Stimulated activated memory B cell treated with anti-CD40 and anti-IgM and Interleukin-4, amounts not matched to agents 10 μg/mL and 1 μg/mL and 100 μg/mL, for 72 hours (primary cell): ENCODE data around the gene CCL5.

Experiments
- ATAC-seq: fragments of 150-1000 bp; cut with Tn5 transposase; 2 replicates; pipeline ENCODE4 v1.10.0; 2021
- H3K27ac Mint-ChIP-seq: one replicate; pipeline ENCODE4 v1.8.0; 2022; ENCODE audit warnings: mild to moderate bottlenecking, mixed read lengths
- H3K27me3 Mint-ChIP-seq: one replicate; pipeline ENCODE4 v1.8.0; 2022; ENCODE audit warnings: mixed read lengths
- H3K36me3 Mint-ChIP-seq: one replicate; pipeline ENCODE4 v1.8.0; 2022; ENCODE audit warnings: mixed read lengths
- H3K4me1 Mint-ChIP-seq: one replicate; pipeline ENCODE4 v1.8.0; 2022; ENCODE audit warnings: mixed read lengths
- H3K4me3 Mint-ChIP-seq: one replicate; pipeline ENCODE4 v1.8.0; 2022; ENCODE audit warnings: mild to moderate bottlenecking, moderate library complexity, mixed read lengths
- H3K9me3 Mint-ChIP-seq: one replicate; pipeline ENCODE4 v1.8.0; 2022; ENCODE audit warnings: mixed read lengths

Gene CCL5

GRCh38 chr17:35889818-35890773 is 9.9 kb upstream of the CCL5 start:
- Mint-ChIP-seq H3K4me1 (no peaks in the 10 kb centered on the region), H3K4me3 (no peak overlapping the region), H3K36me3 (no peaks in the 10 kb centered on the region), H3K27ac (no peak overlapping the region), H3K9me3 (no peaks in the 10 kb centered on the region), H3K27me3 (no peaks in the 10 kb centered on the region)
- no peak for ATAC-seq

- H3K9me3 Mint-ChIP-seq = no peaks in the 10 kb centered on the region
- ATAC-seq = no peak
- H3K4me1 Mint-ChIP-seq = no peaks in the 10 kb centered on the region
- no peaks in the 10 kb centered on the region for H3K36me3 Mint-ChIP-seq
- no peaks in the 10 kb centered on the region for H3K27me3 Mint-ChIP-seq
- no peak overlapping the region for H3K4me3 Mint-ChIP-seq
- no peak overlapping the region for H3K27ac Mint-ChIP-seq
Observed at GRCh38 chr17:35889241-35889640, 9.1 kb upstream of the CCL5 start.

GRCh38 chr17:35878361-35878760 is 1.8 kb downstream of the CCL5 start:
- H3K27ac Mint-ChIP-seq = no peak overlapping the region
- peaks cover 24% of the 10 kb centered on the region for H3K4me1 Mint-ChIP-seq
- H3K4me3 Mint-ChIP-seq = no peak overlapping the region
- no peaks in the 10 kb centered on the region for H3K9me3 Mint-ChIP-seq
- no peak for ATAC-seq
- no peaks in the 10 kb centered on the region for H3K36me3 Mint-ChIP-seq
- no peaks in the 10 kb centered on the region for H3K27me3 Mint-ChIP-seq

GRCh38 chr17:35877345-35878029 is 2.7 kb downstream of the CCL5 start:
- peaks cover 24% of the 10 kb centered on the region for H3K4me1 Mint-ChIP-seq
- ATAC-seq = no peak
- H3K27ac Mint-ChIP-seq = no peak overlapping the region
- H3K27me3 Mint-ChIP-seq = no peaks in the 10 kb centered on the region
- H3K9me3 Mint-ChIP-seq = no peaks in the 10 kb centered on the region
- no peaks in the 10 kb centered on the region for H3K36me3 Mint-ChIP-seq
- H3K4me3 Mint-ChIP-seq = no peak overlapping the region

- Mint-ChIP-seq H3K4me1 (peaks cover 24% of the 10 kb centered on the region), H3K4me3 (no peak overlapping the region), H3K27me3 (no peaks in the 10 kb centered on the region), H3K27ac (no peak overlapping the region), H3K9me3 (no peaks in the 10 kb centered on the region), H3K36me3 (no peaks in the 10 kb centered on the region)
- ATAC-seq = no peak
Observed at GRCh38 chr17:35876534-35876933, 3.6 kb downstream of the CCL5 start.

- no peak overlapping the region for H3K4me3 Mint-ChIP-seq
- no peak for ATAC-seq
- no peaks in the 10 kb centered on the region for H3K36me3 Mint-ChIP-seq
- peak overlapping the region; percentile 3 for H3K27ac Mint-ChIP-seq
- no peaks in the 10 kb centered on the region for H3K27me3 Mint-ChIP-seq
- peaks cover 20% of the 10 kb centered on the region for H3K4me1 Mint-ChIP-seq
- H3K9me3 Mint-ChIP-seq = no peaks in the 10 kb centered on the region
Observed at GRCh38 chr17:35875800-35876139, 4.4 kb downstream of the CCL5 start.

- H3K4me1 Mint-ChIP-seq = peaks cover 15% of the 10 kb centered on the region
- H3K27me3 Mint-ChIP-seq = no peaks in the 10 kb centered on the region
- H3K9me3 Mint-ChIP-seq = no peaks in the 10 kb centered on the region
- H3K36me3 Mint-ChIP-seq = no peaks in the 10 kb centered on the region
- peak overlapping the region; percentile 3 for H3K27ac Mint-ChIP-seq
- no peak for ATAC-seq
- H3K4me3 Mint-ChIP-seq = no peak overlapping the region
Observed at GRCh38 chr17:35875072-35875799, 4.9 kb downstream of the CCL5 start.

- Mint-ChIP-seq H3K4me1 (peaks cover 7% of the 10 kb centered on the region), H3K9me3 (no peaks in the 10 kb centered on the region), H3K4me3 (no peak overlapping the region), H3K27me3 (no peaks in the 10 kb centered on the region), H3K27ac (no peak overlapping the region), H3K36me3 (no peaks in the 10 kb centered on the region)
- no peak for ATAC-seq
Observed at GRCh38 chr17:35872196-35872980, 7.8 kb downstream of the CCL5 start.

GRCh38 chr17:35870906-35871819 is 9.0 kb downstream of the CCL5 start:
- Mint-ChIP-seq H3K27me3 (no peaks in the 10 kb centered on the region), H3K9me3 (no peaks in the 10 kb centered on the region), H3K36me3 (no peaks in the 10 kb centered on the region), H3K4me1 (peaks cover 7% of the 10 kb centered on the region), H3K27ac (no peak overlapping the region), H3K4me3 (no peak overlapping the region)
- ATAC-seq = no peak

- H3K27ac Mint-ChIP-seq = no peak within 1 kb of the TSS
- no peaks in the 10 kb centered on the region for H3K27me3 Mint-ChIP-seq
- H3K4me3 Mint-ChIP-seq = no peak within 1 kb of the TSS
- H3K4me1 Mint-ChIP-seq = no peaks in the 10 kb centered on the region
- H3K9me3 Mint-ChIP-seq = no peaks in the 10 kb centered on the region
- H3K36me3 Mint-ChIP-seq = no peaks in the 10 kb centered on the region
- ATAC-seq = no peak
Observed at GRCh38 chr17:35868737-35869136, 11.4 kb downstream of the CCL5 start, which contains the start of gene HEATR9. HEATR9 (minus strand) TSS chr17:35868891; CDS start chr17:35868742, 149 bp downstream.

GRCh38 chr17:35867574-35867973 is 12.6 kb downstream of the CCL5 start:
- Mint-ChIP-seq H3K4me1 (no peaks in the 10 kb centered on the region), H3K9me3 (no peaks in the 10 kb centered on the region), H3K27ac (no peak overlapping the region), H3K4me3 (no peak overlapping the region), H3K27me3 (no peaks in the 10 kb centered on the region), H3K36me3 (peaks cover 8% of the 10 kb centered on the region)
- no peak for ATAC-seq

- H3K4me3 Mint-ChIP-seq = no peak overlapping the region
- peaks cover 8% of the 10 kb centered on the region for H3K36me3 Mint-ChIP-seq
- no peaks in the 10 kb centered on the region for H3K27me3 Mint-ChIP-seq
- H3K4me1 Mint-ChIP-seq = no peaks in the 10 kb centered on the region
- H3K9me3 Mint-ChIP-seq = no peaks in the 10 kb centered on the region
- no peak overlapping the region for H3K27ac Mint-ChIP-seq
- no peak for ATAC-seq
Observed at GRCh38 chr17:35866341-35866950, 13.7 kb downstream of the CCL5 start.

GRCh38 chr17:35865412-35866340 is 14.5 kb downstream of the CCL5 start:
- no peaks in the 10 kb centered on the region for H3K4me1 Mint-ChIP-seq
- no peak for ATAC-seq
- H3K36me3 Mint-ChIP-seq = peaks cover 8% of the 10 kb centered on the region
- H3K27me3 Mint-ChIP-seq = no peaks in the 10 kb centered on the region
- no peaks in the 10 kb centered on the region for H3K9me3 Mint-ChIP-seq
- no peak overlapping the region for H3K27ac Mint-ChIP-seq
- H3K4me3 Mint-ChIP-seq = no peak overlapping the region
